ENCODE results near the gene ZNF552.
"Not testable (repeated sequence)": the region's sequence is repeated elsewhere in the genome, so short reads cannot be mapped to it uniquely, and the experiment has no call there.

- not testable (repeated sequence) for TF ChIP-seq CTCF (conservative IDR thresholded peaks at IDR 0.05; ENCODE audit: low read length); EZH2phosphoT487 (IDR thresholded peaks at IDR 0.05; ENCODE audit: borderline replicate concordance)
Observed at GRCh38 chr19:57862351-57862750, 47.6 kb upstream of the ZNF552 start.
